Omental fat pad (tissue), 4 donors: ENCODE results near the gene MYL12A. TPM values are rescaled to one million over a fixed set of nuclear protein-coding genes. Genes with fewer than 3 reads are reported as not detected.

Source experiments
- ATAC-seq: fragments of 150-250 bp; one replicate; pipeline ENCODE4 v1.9.1; 2016; ENCODE audit warnings: mild to moderate bottlenecking, moderate library complexity; ENCODE audit not compliant: low FRiP score
- DNase-seq: peaks from one replicate; pipeline ENCODE4 v3.0.0-alpha.2; 2019; ENCODE audit warnings: low spot score
- total RNA-seq, 4 donors: library from RNA; depleted of rRNA; stranded (reverse); fragments of >200 nt; gene quantifications; one replicate each; pipeline ENCODE4 v1.1.0, GENCODE V29; 2016
- TF ChIP-seq, protein P1 (sequence below), 3 donors: fragments of 450-650 bp; IDR thresholded peaks; one replicate each; pipeline ENCODE4 v1.5.1; 2016 to 2017; ENCODE audit warnings: antibody characterized with exemption in 3 of 3, mild to moderate bottlenecking in 3 of 3, moderate library complexity in 2 of 3

Gene MYL12A
- total RNA-seq, 4 donors from 2014 or later = 393 to 814 (median 535) TPM

DNA sequence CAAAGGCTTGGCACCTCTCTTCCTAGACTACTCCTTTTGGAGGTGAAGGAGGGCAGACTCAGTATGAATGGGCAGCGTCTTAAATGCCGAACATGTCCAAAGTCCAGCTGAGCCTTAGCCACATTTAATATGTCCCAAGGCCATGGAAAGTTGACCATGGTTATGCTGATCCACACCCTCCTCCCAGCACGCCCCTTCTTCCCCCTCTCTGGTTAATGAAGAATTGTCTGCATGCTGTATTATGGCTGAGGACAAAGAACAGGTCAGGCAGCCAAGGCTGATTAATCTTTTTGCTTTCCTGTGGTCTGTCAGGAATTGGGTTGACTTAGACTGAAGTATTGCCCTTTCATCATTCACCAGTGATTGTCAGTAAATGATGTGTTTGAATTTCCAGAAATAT lies 22.0 kb upstream of the MYL12A start:
- DNase-seq (no peak), ATAC-seq (no peak)
- TF ChIP-seq, protein P1, sequence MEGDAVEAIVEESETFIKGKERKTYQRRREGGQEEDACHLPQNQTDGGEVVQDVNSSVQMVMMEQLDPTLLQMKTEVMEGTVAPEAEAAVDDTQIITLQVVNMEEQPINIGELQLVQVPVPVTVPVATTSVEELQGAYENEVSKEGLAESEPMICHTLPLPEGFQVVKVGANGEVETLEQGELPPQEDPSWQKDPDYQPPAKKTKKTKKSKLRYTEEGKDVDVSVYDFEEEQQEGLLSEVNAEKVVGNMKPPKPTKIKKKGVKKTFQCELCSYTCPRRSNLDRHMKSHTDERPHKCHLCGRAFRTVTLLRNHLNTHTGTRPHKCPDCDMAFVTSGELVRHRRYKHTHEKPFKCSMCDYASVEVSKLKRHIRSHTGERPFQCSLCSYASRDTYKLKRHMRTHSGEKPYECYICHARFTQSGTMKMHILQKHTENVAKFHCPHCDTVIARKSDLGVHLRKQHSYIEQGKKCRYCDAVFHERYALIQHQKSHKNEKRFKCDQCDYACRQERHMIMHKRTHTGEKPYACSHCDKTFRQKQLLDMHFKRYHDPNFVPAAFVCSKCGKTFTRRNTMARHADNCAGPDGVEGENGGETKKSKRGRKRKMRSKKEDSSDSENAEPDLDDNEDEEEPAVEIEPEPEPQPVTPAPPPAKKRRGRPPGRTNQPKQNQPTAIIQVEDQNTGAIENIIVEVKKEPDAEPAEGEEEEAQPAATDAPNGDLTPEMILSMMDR (IDR thresholded peaks at IDR 0.05) = no peak

DNA sequence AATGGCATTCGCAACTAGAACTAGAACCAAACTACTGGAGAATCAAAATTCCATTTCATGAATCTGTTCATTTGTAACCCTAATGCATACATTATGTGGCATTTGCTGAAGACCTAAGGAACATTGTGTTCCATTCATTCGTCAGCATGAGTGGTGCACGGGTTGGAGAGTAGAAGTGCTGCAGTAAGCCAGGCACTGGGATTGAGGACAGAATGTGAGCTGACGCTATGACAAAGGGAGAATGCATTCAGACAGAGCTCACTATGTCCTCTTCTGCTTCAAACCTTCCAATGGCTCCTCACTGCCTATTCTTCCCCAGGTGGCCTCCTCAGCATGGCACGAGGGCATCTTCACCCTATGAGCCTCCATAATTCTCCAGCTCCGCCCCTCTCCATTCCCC lies 21.6 kb upstream of the MYL12A start:
- DNase-seq (no peak), ATAC-seq (peak; percentile 10)
- TF ChIP-seq, protein P1 (IDR thresholded peaks at IDR 0.05) = no peak

DNA sequence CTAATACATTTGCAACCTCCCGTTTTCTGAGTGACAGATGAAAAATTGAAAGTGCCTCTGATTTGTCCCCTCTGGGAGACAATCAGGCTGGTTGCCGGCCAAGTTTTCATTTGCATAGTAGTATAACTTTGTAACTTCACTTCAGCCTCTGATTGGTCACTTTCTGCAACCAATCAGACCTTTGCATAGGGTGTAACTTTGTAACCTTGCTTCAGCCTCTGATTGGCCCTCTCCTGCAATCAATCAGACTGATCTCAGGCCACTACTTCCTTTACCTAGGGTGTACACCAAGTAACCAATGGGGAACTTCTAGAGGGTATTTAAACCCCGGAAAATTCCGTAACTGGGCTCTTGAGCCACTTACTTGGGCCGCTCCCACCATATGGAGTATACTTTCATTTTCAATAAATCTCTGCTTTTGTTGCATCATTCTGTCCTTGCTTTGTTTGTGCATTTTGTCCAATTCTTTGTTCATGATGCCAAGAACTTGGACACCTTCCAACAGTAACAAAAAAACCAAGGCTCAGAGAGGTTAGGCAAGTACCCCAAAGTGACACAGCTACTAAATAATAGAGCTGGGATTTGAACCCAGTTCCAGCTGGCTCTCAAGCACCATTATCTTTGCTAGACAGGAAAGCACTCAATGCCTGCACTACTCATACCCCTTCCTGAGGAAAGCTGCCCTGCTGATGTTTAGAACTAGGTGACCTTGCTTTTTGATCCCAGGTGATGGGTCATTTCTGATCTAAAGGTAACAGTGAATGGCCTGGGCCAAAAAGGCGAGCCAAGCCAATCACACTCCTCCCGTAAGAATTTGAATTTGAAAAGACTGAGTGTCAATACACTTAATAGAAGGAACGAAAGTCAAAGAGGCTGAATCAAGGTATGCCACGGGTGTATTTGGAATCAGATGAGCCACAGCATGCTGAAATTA lies 16.9 kb upstream of the MYL12A start:
- TF ChIP-seq, protein P1 (IDR thresholded peaks at IDR 0.05) = no peak
- no peak for DNase-seq
- no peak for ATAC-seq

DNA sequence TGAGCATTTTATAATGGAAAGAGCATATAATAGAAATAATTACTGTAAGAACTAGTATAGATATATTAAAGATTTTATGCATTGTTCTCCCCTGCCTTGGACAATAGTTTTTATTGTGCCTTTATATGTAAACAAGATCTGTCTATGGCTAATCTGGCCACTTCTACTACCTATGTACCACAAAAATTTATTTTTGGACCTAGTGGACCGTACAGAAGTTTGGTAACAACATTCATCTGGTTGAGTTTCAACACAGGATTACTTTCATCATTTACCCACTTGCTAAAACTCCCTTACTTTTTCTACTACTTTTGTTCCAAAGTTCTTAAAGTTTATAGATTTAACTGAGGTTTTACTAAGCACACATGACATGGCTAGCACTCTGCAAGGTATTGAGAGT lies 14.6 kb upstream of the MYL12A start:
- no peak for DNase-seq
- TF ChIP-seq, protein P1 (IDR thresholded peaks at IDR 0.05) = no peak
- no peak for ATAC-seq

DNA sequence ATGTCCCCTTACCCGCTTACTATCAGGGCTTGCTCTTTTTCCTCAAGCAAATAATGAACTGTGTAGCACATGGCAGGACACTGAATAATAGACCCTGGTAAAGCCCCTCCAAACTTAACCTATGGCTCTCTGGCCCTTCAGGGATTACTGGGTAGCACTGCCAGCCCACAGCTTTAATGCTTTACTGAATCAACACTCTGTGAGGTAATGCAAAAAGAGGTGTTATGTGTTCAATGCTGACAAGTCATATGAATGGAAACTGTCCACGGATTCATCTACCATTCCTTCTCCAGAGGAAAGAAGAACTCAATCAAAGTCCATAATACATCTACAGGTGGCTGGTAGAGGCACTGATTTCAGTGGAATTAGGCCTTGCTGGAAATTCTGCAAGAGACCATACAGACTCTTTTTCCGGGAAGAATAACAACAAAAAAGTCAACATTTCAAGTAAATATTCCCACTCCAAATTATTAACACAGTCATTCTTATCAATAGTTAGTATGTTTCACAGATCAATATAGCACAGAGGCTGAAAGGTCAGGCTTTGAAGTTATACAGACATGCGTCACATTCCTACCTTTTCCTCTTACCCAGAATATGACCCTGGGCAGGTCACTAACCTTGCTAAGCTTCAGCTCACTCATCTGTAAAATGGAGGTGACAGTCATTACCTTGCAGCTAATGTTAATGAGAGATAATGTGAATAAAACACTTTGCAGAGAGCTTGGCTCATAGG lies 14.0 kb upstream of the MYL12A start:
- no peak for ATAC-seq
- no peak for DNase-seq
- TF ChIP-seq, protein P1 (IDR thresholded peaks at IDR 0.05) = no peak

DNA sequence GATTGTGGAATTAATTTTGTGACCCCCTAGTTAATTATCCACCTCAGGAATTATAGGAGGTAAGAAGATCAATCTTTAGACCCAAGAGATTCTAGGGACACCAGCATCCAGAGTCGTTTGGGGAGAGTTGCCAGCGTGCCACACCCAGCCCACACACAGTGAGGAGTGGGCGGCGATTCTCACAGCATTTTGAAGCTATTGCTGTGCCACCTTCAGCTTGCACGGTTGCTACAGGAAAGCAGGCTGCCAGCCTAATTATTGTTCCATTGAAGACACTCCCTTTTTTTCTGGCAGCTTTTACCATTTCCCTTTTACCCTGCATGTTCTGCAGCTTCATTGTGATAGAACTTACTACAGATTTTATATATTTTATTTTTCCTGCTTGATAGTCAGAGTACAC lies 13.1 kb upstream of the MYL12A start:
- TF ChIP-seq, protein P1 (IDR thresholded peaks at IDR 0.05) = no peak
- DNase-seq = no peak

More for the DNA sequence above, 13.1 kb upstream of the MYL12A start:
- no peak for ATAC-seq
